ENCODE results near the gene HK2. TPM values are rescaled to one million over a fixed set of nuclear protein-coding genes. Genes with fewer than 3 reads are reported as not detected.

Gene HK2
- total and polyA plus RNA-seq, 2 donors (not counting 3 experiments of a cell fraction or from before 2014, with no cell fraction given) = 3.4 to 13.0 TPM

DNA sequence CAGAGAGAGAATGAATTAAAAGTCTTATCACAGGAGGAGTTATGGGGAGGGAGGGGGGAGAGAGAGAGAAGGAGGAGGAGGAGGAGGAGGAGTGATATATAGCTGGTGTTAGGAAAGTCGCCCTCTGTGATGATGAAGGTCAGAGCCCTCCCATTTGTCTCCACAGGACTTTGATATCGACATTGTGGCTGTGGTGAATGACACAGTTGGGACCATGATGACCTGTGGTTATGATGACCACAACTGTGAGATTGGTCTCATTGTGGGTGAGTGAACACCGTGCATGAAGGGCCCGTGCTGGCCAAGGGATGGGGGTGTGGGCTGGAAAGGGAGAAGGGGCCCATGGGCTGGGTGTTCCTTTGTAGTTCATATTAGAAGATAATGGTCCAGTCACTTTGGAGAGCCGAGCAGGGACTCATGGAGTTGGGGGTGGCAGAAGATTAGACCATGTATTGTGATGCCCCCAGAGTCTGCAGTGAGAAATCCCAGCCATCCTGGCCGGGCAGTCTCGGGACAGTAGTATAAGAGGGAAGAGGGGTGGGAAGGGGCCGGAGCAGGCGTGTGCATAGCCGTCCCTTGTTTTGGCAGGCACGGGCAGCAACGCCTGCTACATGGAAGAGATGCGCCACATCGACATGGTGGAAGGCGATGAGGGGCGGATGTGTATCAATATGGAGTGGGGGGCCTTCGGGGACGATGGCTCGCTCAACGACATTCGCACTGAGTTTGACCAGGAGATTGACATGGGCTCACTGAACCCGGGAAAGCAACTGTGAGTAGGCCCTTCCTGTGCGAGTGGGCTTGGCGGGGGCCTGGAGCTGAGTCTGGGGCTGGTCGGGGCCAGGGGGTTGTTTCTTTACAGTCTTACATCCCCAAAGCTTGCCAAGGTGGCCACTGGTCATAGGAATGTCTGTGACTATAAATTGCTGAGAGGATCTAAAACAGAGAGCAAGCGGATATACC, 40.0 kb downstream of the HK2 start:
- Histone ChIP-seq H2AFZ (ENCODE audit: low read depth, low read length) (no peak overlapping the region), H3K27me3 (ENCODE audit: control insufficient read depth in 2 of 2, insufficient read depth in 2 of 2, low read length in 2 of 2) (no peaks in the 10 kb centered on the region), H3K4me1 (ENCODE audit: control insufficient read depth, extremely low read depth, insufficient read depth, low read length) (no peaks in the 10 kb centered on the region), H3K36me3 (ENCODE audit: control insufficient read depth in 2 of 2, extremely low read depth in 1 of 2, insufficient read depth in 2 of 2, low read length in 2 of 2) (peaks cover 0 to 2% of the 10 kb centered on the region in 2 experiments), H3K9me3 (replicated peaks; ENCODE audit: control insufficient read depth, insufficient read depth, low read length) (no peaks in the 10 kb centered on the region), H3K79me2 (ENCODE audit: control insufficient read depth, insufficient read depth, low read length) (no peaks in the 10 kb centered on the region), H3K9ac (replicated peaks; ENCODE audit: extremely low read depth, insufficient read depth, low read length) (no peak overlapping the region), H3K4me3 (replicated peaks in 1 of 3; ENCODE audit: insufficient read depth in 1 of 3, low read depth in 1 of 3, low read length in 3 of 3) (no peak overlapping the region), H3K4me2 (ENCODE audit: insufficient read depth, low read length) (no peak overlapping the region), H4K20me1 (replicated peaks; ENCODE audit: control insufficient read depth, extremely low read depth, insufficient read depth, low read length) (no peaks in the 10 kb centered on the region), H3K27ac (ENCODE audit: insufficient read depth, low read depth, low read length) (no peak overlapping the region), H3K9me1 (replicated peaks; ENCODE audit: control insufficient read depth, extremely low read depth, insufficient read depth, low read length) (no peaks in the 10 kb centered on the region)
- ChIA-PET CTCF (interaction anchor here (1.0 to 6.9 kb wide), 10 partner anchors 8 to 182 kb away, joined by 3 to 112 read pairs (median 4); partner anchors contain the start of gene HK2), POLR2A (no interaction called here)
- DNase-seq (ENCODE audit: low read depth, low spot score) (no peak), FAIRE-seq (no peak)
- TF ChIP-seq CTCF (IDR thresholded peaks at IDR 0.05; ENCODE audit: extremely low read depth in 1 of 2, insufficient read depth in 1 of 2, low read depth in 1 of 2, low read length in 2 of 2) = no peak
- no TSS peak for BruUV-seq (replicated peaks)
- dilution Hi-C loops (cut with MboI; ENCODE audit: extremely low pct_ligation_motif_present, low sequenced_read_pairs) = no loop called here
- intact Hi-C loops (cut with micrococcal nuclease) = no loop called here
